ENCODE data around the gene RFPL2. TPM values are rescaled to one million over a fixed set of nuclear protein-coding genes. Genes with fewer than 3 reads are reported as not detected.
"Not testable (repeated sequence)": the region's sequence is repeated elsewhere in the genome, so short reads cannot be mapped to it uniquely, and the experiment has no call there.

The RFPL2 gene
- total and polyA plus RNA-seq, 2 experiments from 2014 or later: not detected

DNA sequence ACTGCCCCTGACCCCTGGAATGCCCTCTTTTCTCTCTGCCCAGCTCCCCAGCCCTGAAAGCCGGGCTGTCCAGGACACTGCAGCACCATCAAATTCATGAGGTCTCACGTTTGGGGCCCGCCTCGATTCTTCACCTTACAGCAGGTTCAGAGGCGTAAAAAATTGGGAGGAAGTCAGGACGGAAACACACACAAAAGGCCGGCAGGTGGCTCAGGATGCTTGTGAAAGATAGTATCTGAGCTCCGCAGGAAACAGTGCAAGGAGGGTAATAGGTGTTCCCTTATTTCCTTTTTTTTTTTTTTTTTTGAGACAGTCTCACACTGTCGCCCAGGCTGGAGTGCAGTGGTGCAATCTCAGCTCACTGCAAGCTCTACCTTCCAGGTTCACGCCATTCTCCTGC, 4.1 kb downstream of the RFPL2 start:
- no peaks in the 10 kb centered on the region for H3K79me2 ChIP-seq (ENCODE audit: insufficient read depth)
- H3K9me2 ChIP-seq (ENCODE audit: insufficient read depth): no peaks in the 10 kb centered on the region
- no peaks in the 10 kb centered on the region for H4K20me1 ChIP-seq (ENCODE audit: insufficient read depth)
- H3K4me3 ChIP-seq: no peak overlapping the region
- in situ Hi-C loops (cut with MboI): no loop called here
- H3K36me3 ChIP-seq (ENCODE audit: low read depth): no peaks in the 10 kb centered on the region
- 47 to 55% methylated on average over 9 to 10 of the region's 10 CpGs for WGBS, 2 experiments (ENCODE audit: low coverage in 1 of 2, low lambda C conversion rate in 2 of 2, missing lambda C conversion rate in 2 of 2)
- H2AFZ ChIP-seq: no peak overlapping the region
- no peaks in the 10 kb centered on the region for H3K9me3 ChIP-seq (ENCODE audit: low read depth)
- no peaks in the 10 kb centered on the region for H3F3A ChIP-seq (ENCODE audit: insufficient read depth)
- peaks cover 20% of the 10 kb centered on the region for H3K27me3 ChIP-seq (replicated peaks; ENCODE audit: insufficient read depth)
- no peak overlapping the region for H3K27ac ChIP-seq
- no peaks in the 10 kb centered on the region for H3K4me1 ChIP-seq (ENCODE audit: insufficient read depth)
- no peak overlapping the region for H3K9ac ChIP-seq
- H3K4me2 ChIP-seq (ENCODE audit: unreplicated experiment): no peak overlapping the region
- TF ChIP-seq EZH2 (IDR thresholded peaks at IDR 0.05; ENCODE audit: insufficient read depth, poor library complexity, severe bottlenecking) (no peak), EZH2phosphoT487 (IDR thresholded peaks at IDR 0.05; ENCODE audit: insufficient read depth, low read depth) (no peak)
- DNase-seq: no peak

DNA sequence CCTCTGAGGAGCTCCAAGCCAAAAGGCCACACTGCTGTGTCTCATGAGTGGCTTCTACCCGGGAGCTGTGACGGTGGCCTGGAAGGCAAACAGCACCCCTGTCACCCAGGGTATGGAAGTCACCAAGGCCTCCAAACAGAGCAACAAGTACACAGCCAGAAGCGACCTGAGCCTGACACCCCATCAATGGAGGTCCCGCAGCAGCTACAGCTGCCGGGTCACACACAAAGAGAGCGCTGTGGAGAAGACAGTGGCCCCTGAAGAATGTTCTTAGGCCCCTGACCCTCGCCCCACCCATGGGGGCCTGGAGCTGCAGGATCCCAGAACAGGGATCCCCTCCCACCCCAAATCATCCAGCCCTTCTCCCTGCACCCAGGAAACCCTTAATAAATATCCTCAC, 4.9 kb downstream of the RFPL2 start:
- Histone ChIP-seq H3K27ac (no peak overlapping the region), H3K36me3 (ENCODE audit: low read depth) (no peaks in the 10 kb centered on the region), H2AFZ (no peak overlapping the region), H3K27me3 (replicated peaks; ENCODE audit: insufficient read depth) (peaks cover 20% of the 10 kb centered on the region), H3K4me1 (ENCODE audit: insufficient read depth) (no peaks in the 10 kb centered on the region), H3K9me2 (ENCODE audit: insufficient read depth) (no peaks in the 10 kb centered on the region), H3K9me3 (ENCODE audit: low read depth) (no peaks in the 10 kb centered on the region), H4K20me1 (ENCODE audit: insufficient read depth) (no peaks in the 10 kb centered on the region), H3K4me3 (no peak overlapping the region), H3K79me2 (ENCODE audit: insufficient read depth) (no peaks in the 10 kb centered on the region), H3K9ac (no peak overlapping the region), H3F3A (ENCODE audit: insufficient read depth) (no peaks in the 10 kb centered on the region), H3K4me2 (ENCODE audit: unreplicated experiment) (no peak overlapping the region)
- in situ Hi-C loops (cut with MboI): no loop called here
- no peak for DNase-seq
- no peak for TF ChIP-seq EZH2phosphoT487 (IDR thresholded peaks at IDR 0.05; ENCODE audit: insufficient read depth, low read depth)
- no peak for TF ChIP-seq EZH2 (IDR thresholded peaks at IDR 0.05; ENCODE audit: insufficient read depth, poor library complexity, severe bottlenecking)
- 45 to 60% methylated on average over 7 of the region's 7 CpGs for WGBS, 2 experiments (ENCODE audit: low coverage in 1 of 2, low lambda C conversion rate in 2 of 2, missing lambda C conversion rate in 2 of 2)

DNA sequence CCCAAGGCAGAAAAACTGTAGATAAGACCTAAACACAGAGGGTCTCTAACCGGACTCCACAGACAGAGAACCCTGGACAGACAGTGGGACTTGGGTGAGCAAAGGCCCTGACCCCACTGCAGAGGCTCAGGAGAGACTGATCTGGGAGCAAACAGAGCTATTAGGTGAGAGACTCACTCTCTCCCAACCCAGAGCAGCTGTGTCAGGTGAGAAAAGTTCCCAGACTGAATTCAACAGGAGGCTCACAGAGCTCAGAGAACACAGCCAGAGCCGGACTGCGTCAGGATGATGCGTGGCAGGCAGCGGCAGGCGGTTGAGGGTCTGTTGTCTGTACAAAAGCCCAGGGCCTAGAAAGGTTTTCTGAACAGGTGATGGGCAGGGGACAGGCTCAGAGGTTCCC, 5.5 kb downstream of the RFPL2 start:
- H3K9ac ChIP-seq: no peak overlapping the region
- no peak for DNase-seq
- H3K9me3 ChIP-seq (ENCODE audit: low read depth): no peaks in the 10 kb centered on the region
- peaks cover 20% of the 10 kb centered on the region for H3K27me3 ChIP-seq (replicated peaks; ENCODE audit: insufficient read depth)
- WGBS, 2 experiments (ENCODE audit: low coverage in 1 of 2, low lambda C conversion rate in 2 of 2, missing lambda C conversion rate in 2 of 2): 73 to 75% methylated on average over 6 of the region's 6 CpGs
- no peak for TF ChIP-seq EZH2 (IDR thresholded peaks at IDR 0.05; ENCODE audit: insufficient read depth, poor library complexity, severe bottlenecking)
- no peak for TF ChIP-seq EZH2phosphoT487 (IDR thresholded peaks at IDR 0.05; ENCODE audit: insufficient read depth, low read depth)
- no peak overlapping the region for H3K27ac ChIP-seq
- in situ Hi-C loops (cut with MboI): no loop called here
- H4K20me1 ChIP-seq (ENCODE audit: insufficient read depth): no peaks in the 10 kb centered on the region
- no peak overlapping the region for H2AFZ ChIP-seq
- no peak overlapping the region for H3K4me2 ChIP-seq (ENCODE audit: unreplicated experiment)
- H3F3A ChIP-seq (ENCODE audit: insufficient read depth): no peaks in the 10 kb centered on the region
- no peaks in the 10 kb centered on the region for H3K9me2 ChIP-seq (ENCODE audit: insufficient read depth)
- no peaks in the 10 kb centered on the region for H3K4me1 ChIP-seq (ENCODE audit: insufficient read depth)
- no peak overlapping the region for H3K4me3 ChIP-seq
- H3K79me2 ChIP-seq (ENCODE audit: insufficient read depth): no peaks in the 10 kb centered on the region
- no peaks in the 10 kb centered on the region for H3K36me3 ChIP-seq (ENCODE audit: low read depth)

DNA sequence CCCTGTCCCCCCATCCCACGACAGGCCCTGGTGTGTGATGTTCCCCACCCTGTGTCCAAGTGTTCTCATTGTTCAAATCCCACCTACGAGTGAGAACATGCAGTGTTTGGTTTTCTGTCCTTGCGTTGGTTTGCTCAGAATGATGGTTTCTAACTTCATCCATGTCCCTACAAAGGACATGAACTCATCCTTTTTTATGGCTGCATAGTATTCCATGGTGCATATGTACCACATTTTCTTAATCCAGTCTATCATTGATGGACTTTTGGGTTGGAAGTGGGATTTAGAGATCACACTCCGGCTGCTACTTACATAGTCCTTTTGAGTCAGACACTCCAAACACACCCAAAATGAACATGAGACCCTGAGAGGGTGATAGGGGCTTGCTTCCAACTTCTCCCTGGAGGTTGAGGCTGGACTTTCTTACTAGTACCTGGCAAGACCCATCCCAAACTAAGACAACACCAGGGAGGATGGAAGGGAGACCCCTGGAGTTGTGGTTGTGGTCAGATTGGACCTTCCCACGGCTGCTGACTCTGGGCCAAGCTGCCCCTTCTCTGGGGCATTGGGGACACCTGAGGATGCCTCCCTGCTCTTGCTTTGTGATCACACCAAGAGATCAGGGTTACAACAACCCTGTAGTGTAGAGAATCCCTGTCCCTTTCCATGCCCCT, 7.2 kb downstream of the RFPL2 start:
- H4K20me1 ChIP-seq (ENCODE audit: insufficient read depth); DNase-seq; H3K9me3 ChIP-seq (ENCODE audit: low read depth); H3K27ac ChIP-seq; H2AFZ ChIP-seq; H3K36me3 ChIP-seq (ENCODE audit: low read depth); H3K79me2 ChIP-seq (ENCODE audit: insufficient read depth); H3F3A ChIP-seq (ENCODE audit: insufficient read depth); H3K9me2 ChIP-seq (ENCODE audit: insufficient read depth); in situ Hi-C loops (cut with MboI); H3K4me3 ChIP-seq; H3K4me1 ChIP-seq (ENCODE audit: insufficient read depth); H3K9ac ChIP-seq; H3K4me2 ChIP-seq (ENCODE audit: unreplicated experiment): not testable (repeated sequence)
- 52 to 55% methylated on average over 5 of the region's 5 CpGs for WGBS, 2 experiments (ENCODE audit: low coverage in 1 of 2, low lambda C conversion rate in 2 of 2, missing lambda C conversion rate in 2 of 2)
- H3K27me3 ChIP-seq (replicated peaks; ENCODE audit: insufficient read depth): peaks cover 14% of the 10 kb centered on the region

DNA sequence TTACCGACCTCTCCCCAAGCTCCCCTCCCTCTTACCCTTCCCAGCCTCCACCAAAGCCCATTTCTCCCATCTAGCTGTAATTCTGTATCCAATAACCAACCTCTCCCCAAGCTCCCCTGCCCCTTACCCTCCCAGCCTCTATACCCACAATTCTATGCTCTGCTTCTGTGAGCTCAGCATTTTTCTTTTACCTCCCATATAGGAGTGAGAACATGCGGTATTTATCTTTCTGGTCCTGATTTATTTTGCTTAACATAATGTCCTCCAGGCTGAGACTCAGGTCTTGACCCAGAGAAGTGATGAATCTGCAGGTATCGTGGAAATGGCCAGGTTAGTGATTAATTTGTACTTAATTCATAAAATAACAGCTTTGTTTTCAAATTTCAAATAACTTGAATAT, 9.0 kb downstream of the RFPL2 start:
- H3K9me3 ChIP-seq (ENCODE audit: low read depth); H3K9ac ChIP-seq; in situ Hi-C loops (cut with MboI); H3K4me1 ChIP-seq (ENCODE audit: insufficient read depth); H3K79me2 ChIP-seq (ENCODE audit: insufficient read depth); H3K4me2 ChIP-seq (ENCODE audit: unreplicated experiment); H3F3A ChIP-seq (ENCODE audit: insufficient read depth); H3K36me3 ChIP-seq (ENCODE audit: low read depth); H4K20me1 ChIP-seq (ENCODE audit: insufficient read depth); H3K9me2 ChIP-seq (ENCODE audit: insufficient read depth); H3K27ac ChIP-seq; H3K4me3 ChIP-seq; H2AFZ ChIP-seq; DNase-seq: not testable (repeated sequence)
- 33 to 41% methylated on average over 3 of the region's 3 CpGs for WGBS, 2 experiments (ENCODE audit: low coverage in 1 of 2, low lambda C conversion rate in 2 of 2, missing lambda C conversion rate in 2 of 2)
- peaks cover 14% of the 10 kb centered on the region for H3K27me3 ChIP-seq (replicated peaks; ENCODE audit: insufficient read depth)

DNA sequence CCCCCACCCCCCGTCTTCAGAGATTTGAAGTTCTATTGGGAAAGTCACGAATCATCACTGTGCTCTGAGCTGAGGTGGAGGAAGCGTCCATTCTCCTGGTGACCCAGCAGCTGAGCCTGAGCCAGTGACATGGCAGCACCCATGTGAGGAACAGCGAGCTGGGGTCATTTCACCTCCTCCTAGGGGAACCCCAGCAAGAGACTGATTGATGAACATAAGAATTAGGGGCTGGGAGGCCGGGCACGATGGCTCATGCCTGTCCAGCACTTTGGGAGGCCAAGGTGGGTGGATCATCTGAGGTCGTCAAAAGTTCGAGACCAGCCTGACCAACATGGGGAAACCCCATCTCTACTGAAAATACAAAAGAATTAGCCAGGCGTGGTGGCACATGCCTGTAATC, 11.5 kb downstream of the RFPL2 start:
- H3K9me2 ChIP-seq (ENCODE audit: insufficient read depth); H3K4me3 ChIP-seq; H3K4me1 ChIP-seq (ENCODE audit: insufficient read depth); H4K20me1 ChIP-seq (ENCODE audit: insufficient read depth); H3F3A ChIP-seq (ENCODE audit: insufficient read depth); H3K9ac ChIP-seq; H3K27me3 ChIP-seq (replicated peaks; ENCODE audit: insufficient read depth); in situ Hi-C loops (cut with MboI); H3K36me3 ChIP-seq (ENCODE audit: low read depth); H3K4me2 ChIP-seq (ENCODE audit: unreplicated experiment); H3K27ac ChIP-seq; H3K9me3 ChIP-seq (ENCODE audit: low read depth); DNase-seq; H3K79me2 ChIP-seq (ENCODE audit: insufficient read depth); H2AFZ ChIP-seq: not testable (repeated sequence)
- WGBS, 2 experiments (ENCODE audit: low coverage in 1 of 2, low lambda C conversion rate in 2 of 2, missing lambda C conversion rate in 2 of 2): 47 to 48% methylated on average over 9 of the region's 9 CpGs

DNA sequence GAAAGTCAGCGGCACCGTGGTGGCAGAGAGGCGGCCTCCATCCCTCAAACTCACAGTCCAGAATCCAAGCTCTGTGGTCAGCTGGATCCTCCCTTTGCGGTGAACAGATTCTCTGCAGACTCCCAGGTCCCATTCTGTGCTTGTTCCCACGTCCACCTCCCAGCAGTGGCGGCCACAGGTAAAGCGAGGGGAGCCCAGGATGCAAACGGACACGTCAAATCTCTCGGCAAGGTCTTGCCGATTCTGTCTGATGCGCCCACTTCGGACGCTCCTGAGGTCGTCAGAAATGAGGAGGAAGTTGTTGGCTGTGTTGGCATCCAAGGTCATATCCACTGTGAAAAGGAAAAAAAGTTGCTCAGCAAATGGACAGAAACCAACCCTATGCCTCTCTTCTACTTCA, 13.9 kb downstream of the RFPL2 start:
- in situ Hi-C loops (cut with MboI): not testable (repeated sequence)

More for the DNA sequence above, 13.9 kb downstream of the RFPL2 start:
- not testable (repeated sequence) for DNase-seq; H4K20me1 ChIP-seq (ENCODE audit: insufficient read depth); H3K9me2 ChIP-seq (ENCODE audit: insufficient read depth); H3K4me1 ChIP-seq (ENCODE audit: insufficient read depth); H3K4me3 ChIP-seq; H3K79me2 ChIP-seq (ENCODE audit: insufficient read depth); H3K27me3 ChIP-seq (replicated peaks; ENCODE audit: insufficient read depth); H2AFZ ChIP-seq; H3K9me3 ChIP-seq (ENCODE audit: low read depth); H3K4me2 ChIP-seq (ENCODE audit: unreplicated experiment); H3K27ac ChIP-seq; H3K9ac ChIP-seq; H3K36me3 ChIP-seq (ENCODE audit: low read depth); H3F3A ChIP-seq (ENCODE audit: insufficient read depth)
- 66 to 71% methylated on average over 14 to 15 of the region's 15 CpGs for WGBS, 2 experiments (ENCODE audit: low coverage in 1 of 2, low lambda C conversion rate in 2 of 2, missing lambda C conversion rate in 2 of 2)
